GM18526 (cell line): ENCODE measurements around the gene ATXN1.

ENCODE experiments used
- POLR2A ChIP-seq: IDR thresholded peaks from 3 replicates; pipeline ENCODE4 v1.6.1; 2011; ENCODE audit not compliant: insufficient read length; ENCODE audit errors: extremely low read depth

The ATXN1 gene

GRCh38 chr6:16441262-16441661 lies 320.0 kb downstream of the ATXN1 start:
- TF ChIP-seq POLR2A = no peak

- no peak for TF ChIP-seq POLR2A
These were observed 320.5 kb downstream of the ATXN1 start for GRCh38 chr6:16440636-16441212.

GRCh38 chr6:16438718-16439591 lies 322.3 kb downstream of the ATXN1 start:
- TF ChIP-seq POLR2A = no peak

- TF ChIP-seq POLR2A = no peak
These were observed 323.3 kb downstream of the ATXN1 start for GRCh38 chr6:16437984-16438383.

GRCh38 chr6:16437095-16437494 lies 324.2 kb downstream of the ATXN1 start:
- no peak for TF ChIP-seq POLR2A

GRCh38 chr6:16436550-16436949 lies 324.7 kb downstream of the ATXN1 start:
- no peak for TF ChIP-seq POLR2A

GRCh38 chr6:16434885-16435284 lies 326.4 kb downstream of the ATXN1 start:
- no peak for TF ChIP-seq POLR2A

- no peak for TF ChIP-seq POLR2A
These were observed 327.8 kb downstream of the ATXN1 start for GRCh38 chr6:16433338-16433890.

- TF ChIP-seq POLR2A = no peak
These were observed 328.9 kb downstream of the ATXN1 start for GRCh38 chr6:16432075-16433032.

GRCh38 chr6:16431106-16431505 lies 330.2 kb downstream of the ATXN1 start:
- TF ChIP-seq POLR2A = no peak

GRCh38 chr6:16430391-16431089 lies 330.7 kb downstream of the ATXN1 start:
- TF ChIP-seq POLR2A = no peak

GRCh38 chr6:16429669-16430068 lies 331.6 kb downstream of the ATXN1 start:
- no peak for TF ChIP-seq POLR2A

GRCh38 chr6:16427124-16427523 lies 334.1 kb downstream of the ATXN1 start:
- TF ChIP-seq POLR2A = no peak

- TF ChIP-seq POLR2A = no peak
These were observed 335.2 kb downstream of the ATXN1 start for GRCh38 chr6:16425881-16426615.
